Ovary (tissue), 9 donors: Measurements from ENCODE around the gene KRT32. TPM values are rescaled to one million over a fixed set of nuclear protein-coding genes. Genes with fewer than 3 reads are reported as not detected.

Experiments used
- DNase-seq, 5 donors: peaks; one replicate each; pipeline ENCODE4 v3.0.0-alpha.2; 2019 to 2020
- H3K27ac ChIP-seq, 2 donors: fragments of 200-600 bp; one replicate each; pipeline versions ENCODE4 v1.5.1 to v1.8.0; 2019 to 2022
- H3K27me3 ChIP-seq: fragments of 200-600 bp; one replicate; pipeline ENCODE4 v1.8.0; 2022
- H3K36me3 ChIP-seq: fragments of 200-600 bp; sonication (generic); one replicate; pipeline ENCODE4 v1.5.1; 2019
- H3K4me1 ChIP-seq: one replicate; pipeline ENCODE4 v1.8.1; 2013; ENCODE audit warnings: mild to moderate bottlenecking, moderate library complexity; ENCODE audit not compliant: insufficient read depth
- H3K4me3 ChIP-seq: fragments of 200-600 bp; sonication (generic); one replicate; pipeline ENCODE4 v1.5.1; 2017
- H3K9me3 ChIP-seq, 2 donors: fragments of 200-600 bp in 1 of 2; sonication (generic) in 1 of 2; one replicate each; pipeline versions ENCODE4 v1.5.1 to v1.8.1; 2013 to 2019; ENCODE audit warnings: mild to moderate bottlenecking in 1 of 2, moderate library complexity in 1 of 2
- CTCF ChIP-seq, 3 donors: fragments of 450-650 bp in 2 of 3; fragments of 200-600 bp in 1 of 3; IDR thresholded peaks; one replicate each; pipeline versions ENCODE4 v1.5.1 to v1.8.0; 2016 to 2022; ENCODE audit warnings: antibody characterized with exemption in 3 of 3, mild to moderate bottlenecking in 1 of 3
- EP300 ChIP-seq: sonication (generic); formaldehyde crosslinking; IDR thresholded peaks from one replicate; pipeline ENCODE4 v1.6.1; 2017; ENCODE audit warnings: antibody characterized with exemption
- POLR2A ChIP-seq: fragments of 450-650 bp; IDR thresholded peaks from one replicate; pipeline ENCODE4 v1.6.1; 2017; ENCODE audit warnings: antibody characterized with exemption, mild to moderate bottlenecking, moderate library complexity
- WGBS, 3 donors: extraction: QIAGEN DNeasy Blood & Tissue Kit in 1 of 3; methylation state at CpG; one replicate each; pipeline versions ENCODE4 v1.1.5 to v1.1.7; 2013 to 2017; 5-methylcytosine and 5-hydroxymethylcytosine counted together
- intact Hi-C, 4 donors: fragments of 100-400 bp; cut with DNase I; formaldehyde crosslinking; loops; one replicate each; pipeline versions ENCODE4 v1.11.0 to v1.15.1; 2022 to 2023
- microRNA-seq, 3 donors: library from miRNA; unstranded; fragments of <30 nt; microRNA quantifications; one replicate each; pipeline versions ENCODE4 to v1.2.0, GENCODE V29; 2019 to 2020
- polyA plus RNA-seq, 2 donors: library from polyadenylated mRNA; stranded (reverse); fragments of 200-250 nt in 1 of 2; fragments of 350-450 nt in 1 of 2; fragmentation: Illumina TruSeq in 1 of 2; extraction: RNeasy Lipid Tissue Mini Kit (QIAGEN cat#74804) in 1 of 2; gene quantifications; one replicate each; pipeline ENCODE4 v1.2.3, GENCODE V29; 2013 to 2014
- small RNA-seq: library from RNA; depleted of rRNA; stranded (forward); fragments of <200 nt; gene quantifications from one replicate; pipeline ENCODE3, GENCODE V24; 2016
- total RNA-seq, 7 donors: library from RNA; depleted of rRNA in 2 of 7; stranded (reverse); fragments of >200 nt in 2 of 7; fragmentation: NEBNext Ultra II Directional in 3 of 7; extraction: Animal tissue kit (Norgen Biotek cat#: 25700) in 3 of 7; gene quantifications; one replicate each; pipeline versions ENCODE4 v1.1.0 to v1.2.4, GENCODE V29; 2016 to 2023
- donor health status: DM: no; HTN: no; CAD: no; lungs with moderate emphysema.
- donor health status: DM: no; HTN: no; CAD: no.
- donor health status: Bipolar disorder and iron deficiency.
- donor health status: DM: yes; HTN: yes; CAD: no.
- donor health status: DM: no; HTN: no; CAD: no.
- donor health status: DM: yes; HTN: yes; CAD: no.

KRT32 gene
- total and polyA plus RNA-seq, 9 donors, result 0.18 to 0.33 (median 0.20) TPM; not detected in 6

GRCh38 chr17:41413353-41413957, 53.7 kb downstream of the KRT32 start:
- DNase-seq, result no peak
- peaks cover 28% of the 10 kb centered on the region for H3K4me1 ChIP-seq
- no peak overlapping the region for H3K27ac ChIP-seq
- intact Hi-C loops, result loop anchor here in 2 of 4 donors (10.0 kb wide), 1 partner anchor 111 kb away; the partner anchor contains the start of gene KRT19 (in 2 of the 2)
- H3K4me3 ChIP-seq, result no peak overlapping the region
- H3K27me3 ChIP-seq, result no peaks in the 10 kb centered on the region
- WGBS, 3 donors, result 77 to 81% (median 78%) methylated on average over 5 of the region's 5 CpGs
- no peaks in the 10 kb centered on the region for H3K36me3 ChIP-seq
- TF ChIP-seq POLR2A, result no peak
- TF ChIP-seq CTCF (IDR thresholded peaks at IDR 0.05), result no peak
- H3K9me3 ChIP-seq, result no peaks in the 10 kb centered on the region

- no peak for TF ChIP-seq POLR2A
- TF ChIP-seq CTCF (IDR thresholded peaks at IDR 0.05), result no peak
- TF ChIP-seq EP300, result no peak
- 96 to 98% (median 97%) methylated on average over 20 of the region's 20 CpGs for WGBS, 3 donors
- DNase-seq, result no peak
- H3K9me3 ChIP-seq, result no peaks in the 10 kb centered on the region
- no peaks in the 10 kb centered on the region for H3K36me3 ChIP-seq
- no peak overlapping the region for H3K27ac ChIP-seq
- no peaks in the 10 kb centered on the region for H3K27me3 ChIP-seq
- no peak overlapping the region for H3K4me3 ChIP-seq
- intact Hi-C loops, result loop anchor here in 2 of 4 donors (10.0 kb wide), 1 partner anchor 114 kb away; the partner anchor contains the start of gene KRT19 (in 2 of the 2)
- peaks cover 13% of the 10 kb centered on the region for H3K4me1 ChIP-seq
Observed at GRCh38 chr17:41411072-41411840, 55.9 kb downstream of the KRT32 start.

Small RNA genes within 50 kb of the gene (microRNA-seq; reads per million reads assigned to microRNA genes)
- 0 reads per million in 3 donors for gene MIR6510

Small RNA genes within 50 kb of the gene (small RNA-seq; reads per million reads assigned to genes)
- not detected for gene RNU2-32P

Other genes starting within 250 kb of the KRT32 start
- not detected for gene KRTAP9-2, start 240.7 kb downstream of the KRT32 start, total RNA-seq
- not detected for gene KRTAP9-2, start 240.7 kb downstream of the KRT32 start, polyA plus RNA-seq
- not detected for gene KRTAP9-3, start 234.9 kb downstream of the KRT32 start, total RNA-seq
- gene KRTAP9-3, start 234.9 kb downstream of the KRT32 start, polyA plus RNA-seq, result not detected
- gene KRTAP9-8, start 229.4 kb downstream of the KRT32 start, total RNA-seq, result not detected
- gene KRTAP9-8, start 229.4 kb downstream of the KRT32 start, polyA plus RNA-seq, result not detected
- not detected for gene KRTAP9-4, start 217.7 kb downstream of the KRT32 start, total RNA-seq
- not detected for gene KRTAP9-4, start 217.7 kb downstream of the KRT32 start, polyA plus RNA-seq
- gene KRTAP9-9, start 212.0 kb downstream of the KRT32 start, total RNA-seq, result not detected
- not detected for gene KRTAP9-9, start 212.0 kb downstream of the KRT32 start, polyA plus RNA-seq
- gene KRTAP9-6, start 202.0 kb downstream of the KRT32 start, total RNA-seq, result not detected
- gene KRTAP9-6, start 202.0 kb downstream of the KRT32 start, polyA plus RNA-seq, result not detected
- gene KRTAP9-7, start 191.7 kb downstream of the KRT32 start, total RNA-seq, result not detected
- not detected for gene KRTAP9-7, start 191.7 kb downstream of the KRT32 start, polyA plus RNA-seq
- gene KRTAP29-1, start 164.5 kb downstream of the KRT32 start, total RNA-seq, result not detected
- gene KRTAP29-1, start 164.5 kb downstream of the KRT32 start, polyA plus RNA-seq, result not detected
- not detected for gene KRTAP16-1, start 158.1 kb downstream of the KRT32 start, total RNA-seq
- gene KRTAP16-1, start 158.1 kb downstream of the KRT32 start, polyA plus RNA-seq, result not detected
- not detected for gene KRTAP17-1, start 151.7 kb downstream of the KRT32 start, total RNA-seq
- gene KRTAP17-1, start 151.7 kb downstream of the KRT32 start, polyA plus RNA-seq, result not detected
- gene KRT33A, start 116.6 kb downstream of the KRT32 start, total RNA-seq, result not detected
- gene KRT33A, start 116.6 kb downstream of the KRT32 start, polyA plus RNA-seq, result not detected
- not detected for gene KRT33B, start 97.6 kb downstream of the KRT32 start, total RNA-seq
- gene KRT33B, start 97.6 kb downstream of the KRT32 start, polyA plus RNA-seq, result not detected
- gene KRT34, start 85.1 kb downstream of the KRT32 start, total RNA-seq, result not detected
- gene KRT34, start 85.1 kb downstream of the KRT32 start, polyA plus RNA-seq, result not detected
- not detected for gene KRT31, start 69.8 kb downstream of the KRT32 start, total RNA-seq
- gene KRT31, start 69.8 kb downstream of the KRT32 start, polyA plus RNA-seq, result not detected
- gene KRT37, start 42.8 kb downstream of the KRT32 start, total RNA-seq, result not detected
- not detected for gene KRT37, start 42.8 kb downstream of the KRT32 start, polyA plus RNA-seq
- gene KRT38, start 26.4 kb downstream of the KRT32 start, total RNA-seq, result not detected
- not detected for gene KRT38, start 26.4 kb downstream of the KRT32 start, polyA plus RNA-seq
- not detected for gene KRT35, start 13.8 kb upstream of the KRT32 start, total RNA-seq
- gene KRT35, start 13.8 kb upstream of the KRT32 start, polyA plus RNA-seq, result not detected
- not detected for gene KRT36, start 22.5 kb upstream of the KRT32 start, total RNA-seq
- gene KRT36, start 22.5 kb upstream of the KRT32 start, polyA plus RNA-seq, result under 1 TPM in 1 of 2 donors, not detected in 1; 0.50 TPM
- 1 to 10 TPM in 3 of 7 donors, under 1 TPM in 2, not detected in 2; 0.32 to 3.7 (median 3.2) TPM for gene KRT13, start 38.2 kb upstream of the KRT32 start, total RNA-seq
- 1 to 10 TPM in 1 of 2 donors, under 1 TPM in 1; 0.16 to 1.1 TPM for gene KRT13, start 38.2 kb upstream of the KRT32 start, polyA plus RNA-seq
- gene KRT15, start 51.5 kb upstream of the KRT32 start, total RNA-seq, result 1 to 10 TPM in 1 of 7 donors, under 1 TPM in 5, not detected in 1; 0.17 to 9.4 (median 0.46) TPM
- gene KRT15, start 51.5 kb upstream of the KRT32 start, polyA plus RNA-seq, result under 1 TPM; 0.11 to 0.22 TPM
- gene KRT19, start 60.9 kb upstream of the KRT32 start, total RNA-seq, result 100 to 1,000 TPM in 4 of 7 donors, 10 to 100 TPM in 3; 68.5 to 653 (median 144) TPM
- 100 to 1,000 TPM in 1 of 2 donors, 10 to 100 TPM in 1; 13.3 to 110 TPM for gene KRT19, start 60.9 kb upstream of the KRT32 start, polyA plus RNA-seq
- gene KRT9, start 104.7 kb upstream of the KRT32 start, total RNA-seq, result not detected
- gene KRT9, start 104.7 kb upstream of the KRT32 start, polyA plus RNA-seq, result not detected
- gene KRT14, start 119.5 kb upstream of the KRT32 start, total RNA-seq, result 1 to 10 TPM in 1 of 7 donors, under 1 TPM in 2, not detected in 4; 0.38 to 1.1 (median 0.75) TPM
- not detected for gene KRT14, start 119.5 kb upstream of the KRT32 start, polyA plus RNA-seq
- gene KRT16, start 145.4 kb upstream of the KRT32 start, total RNA-seq, result 1 to 10 TPM in 1 of 7 donors, not detected in 6; 1.0 TPM
- gene KRT16, start 145.4 kb upstream of the KRT32 start, polyA plus RNA-seq, result not detected
- 10 to 100 TPM in 2 of 7 donors, 1 to 10 TPM in 1, under 1 TPM in 2, not detected in 2; 0.42 to 17.8 (median 2.7) TPM for gene KRT17, start 157.2 kb upstream of the KRT32 start, total RNA-seq
- gene KRT17, start 157.2 kb upstream of the KRT32 start, polyA plus RNA-seq, result under 1 TPM in 1 of 2 donors, not detected in 1; 0.29 TPM
- gene EIF1, start 221.5 kb upstream of the KRT32 start, total RNA-seq, result 1,000 to 10,000 TPM in 1 of 7 donors, 100 to 1,000 TPM in 6; 270 to 1,292 (median 813) TPM
- gene EIF1, start 221.5 kb upstream of the KRT32 start, polyA plus RNA-seq, result 1,000 to 10,000 TPM in 1 of 2 donors, 100 to 1,000 TPM in 1; 641 to 1,340 TPM
- not detected for gene GAST, start 244.9 kb upstream of the KRT32 start, total RNA-seq
- gene GAST, start 244.9 kb upstream of the KRT32 start, polyA plus RNA-seq, result not detected